ENCODE measurements around the gene INSC. TPM values are rescaled to one million over a fixed set of nuclear protein-coding genes. Genes with fewer than 3 reads are reported as not detected.

The INSC gene
- total RNA-seq, 1 donor from 2014 or later: 0.53 TPM

DNA sequence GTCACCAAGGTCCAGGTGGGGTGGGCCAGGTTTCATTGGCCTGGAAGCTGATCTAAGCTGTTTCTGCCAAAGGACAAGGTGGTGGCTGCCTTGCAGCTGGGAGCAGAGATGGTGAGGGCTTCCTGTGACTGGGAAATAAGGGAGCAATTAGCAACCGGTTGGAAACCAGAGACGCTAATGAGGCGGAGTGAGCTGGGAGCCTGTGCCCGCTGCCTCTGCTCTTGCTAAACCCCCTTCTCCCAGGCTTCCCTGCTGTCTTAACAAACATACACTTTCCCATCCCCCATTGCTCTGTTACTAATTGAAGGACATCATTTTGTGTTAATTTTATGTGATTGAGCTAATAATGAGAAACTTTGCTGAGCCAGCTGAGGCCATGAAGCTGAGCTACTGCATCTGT lies 121.8 kb downstream of the INSC start:
- FAIRE-seq (peak; percentile 23), DNase-seq (ENCODE audit: low read depth) (no peak)
- Histone ChIP-seq H3K27me3 (ENCODE audit: control insufficient read depth, insufficient read depth, low read length) (no peaks in the 10 kb centered on the region), H3K4me3 (ENCODE audit: low read depth, low read length) (no peak overlapping the region), H3K36me3 (ENCODE audit: control insufficient read depth, insufficient read depth, low read length) (no peaks in the 10 kb centered on the region)
- TF ChIP-seq, protein P1, sequence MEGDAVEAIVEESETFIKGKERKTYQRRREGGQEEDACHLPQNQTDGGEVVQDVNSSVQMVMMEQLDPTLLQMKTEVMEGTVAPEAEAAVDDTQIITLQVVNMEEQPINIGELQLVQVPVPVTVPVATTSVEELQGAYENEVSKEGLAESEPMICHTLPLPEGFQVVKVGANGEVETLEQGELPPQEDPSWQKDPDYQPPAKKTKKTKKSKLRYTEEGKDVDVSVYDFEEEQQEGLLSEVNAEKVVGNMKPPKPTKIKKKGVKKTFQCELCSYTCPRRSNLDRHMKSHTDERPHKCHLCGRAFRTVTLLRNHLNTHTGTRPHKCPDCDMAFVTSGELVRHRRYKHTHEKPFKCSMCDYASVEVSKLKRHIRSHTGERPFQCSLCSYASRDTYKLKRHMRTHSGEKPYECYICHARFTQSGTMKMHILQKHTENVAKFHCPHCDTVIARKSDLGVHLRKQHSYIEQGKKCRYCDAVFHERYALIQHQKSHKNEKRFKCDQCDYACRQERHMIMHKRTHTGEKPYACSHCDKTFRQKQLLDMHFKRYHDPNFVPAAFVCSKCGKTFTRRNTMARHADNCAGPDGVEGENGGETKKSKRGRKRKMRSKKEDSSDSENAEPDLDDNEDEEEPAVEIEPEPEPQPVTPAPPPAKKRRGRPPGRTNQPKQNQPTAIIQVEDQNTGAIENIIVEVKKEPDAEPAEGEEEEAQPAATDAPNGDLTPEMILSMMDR (IDR thresholded peaks at IDR 0.05; ENCODE audit: insufficient read depth, low read length, severe bottlenecking): no peak

DNA sequence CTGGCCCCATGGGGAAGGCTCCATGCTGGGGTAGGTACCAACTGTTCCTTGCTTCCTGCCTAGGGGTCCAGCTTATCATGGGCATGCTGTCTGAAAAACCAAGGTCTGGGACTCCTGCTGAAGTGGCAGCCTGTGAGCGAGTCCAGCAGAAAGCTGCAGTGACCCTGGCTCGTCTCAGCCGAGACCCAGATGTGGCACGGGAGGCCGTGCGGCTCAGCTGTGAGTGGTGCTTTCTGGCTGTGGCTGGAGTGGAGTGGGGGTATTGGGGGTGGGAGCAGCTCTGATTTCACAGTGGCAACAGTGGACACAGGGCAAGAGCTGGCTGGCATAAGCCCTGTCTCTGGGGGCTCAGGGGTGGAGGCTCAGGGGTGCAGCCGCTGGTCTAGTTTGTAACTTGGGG lies 124.1 kb downstream of the INSC start:
- Histone ChIP-seq H3K27me3 (ENCODE audit: control insufficient read depth, insufficient read depth, low read length) (no peaks in the 10 kb centered on the region), H3K36me3 (ENCODE audit: control insufficient read depth, insufficient read depth, low read length) (no peaks in the 10 kb centered on the region), H3K4me3 (ENCODE audit: low read depth, low read length) (no peak overlapping the region)
- no peak for DNase-seq (ENCODE audit: low read depth)
- TF ChIP-seq, protein P1 (IDR thresholded peaks at IDR 0.05; ENCODE audit: insufficient read depth, low read length, severe bottlenecking): no peak
- no peak for FAIRE-seq

DNA sequence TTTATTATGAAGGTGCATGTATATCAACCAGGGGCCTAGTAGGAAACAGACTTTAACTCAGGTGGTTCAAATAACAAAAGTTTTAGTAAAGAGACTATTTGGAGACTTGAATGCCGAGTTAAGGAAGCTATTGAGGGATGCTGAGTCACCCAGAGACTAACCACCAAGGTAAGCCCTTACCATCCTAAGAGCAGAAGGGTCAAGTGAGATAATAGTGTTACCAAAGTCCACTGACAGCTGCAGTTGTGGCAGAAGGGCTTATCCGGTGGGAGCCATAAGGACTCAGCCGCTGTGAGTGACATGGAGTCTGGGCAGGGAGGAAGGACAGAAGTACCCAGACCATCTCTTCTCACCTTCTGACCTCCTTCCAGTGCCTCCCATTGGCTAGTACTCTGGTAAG lies 134.0 kb downstream of the INSC start:
- no peak for FAIRE-seq
- H3K4me3 ChIP-seq (ENCODE audit: low read depth, low read length): no peak overlapping the region
- TF ChIP-seq, protein P1 (IDR thresholded peaks at IDR 0.05; ENCODE audit: insufficient read depth, low read length, severe bottlenecking): no peak

GRCh38 chr11:15258433-15259165 lies 143.9 kb downstream of the INSC start:
- H3K27me3 ChIP-seq (ENCODE audit: control insufficient read depth, insufficient read depth, low read length): no peaks in the 10 kb centered on the region
- no peaks in the 10 kb centered on the region for H3K36me3 ChIP-seq (ENCODE audit: control insufficient read depth, insufficient read depth, low read length)
- H3K4me3 ChIP-seq (ENCODE audit: low read depth, low read length): no peak overlapping the region
- TF ChIP-seq, protein P1 (IDR thresholded peaks at IDR 0.05; ENCODE audit: insufficient read depth, low read length, severe bottlenecking): no peak
- peak; percentile 53 for DNase-seq (ENCODE audit: low read depth)
- no peak for FAIRE-seq

More for the DNA sequence above, 134.0 kb downstream of the INSC start:
- H3K36me3 ChIP-seq (ENCODE audit: control insufficient read depth, insufficient read depth, low read length): no peaks in the 10 kb centered on the region
- no peak for DNase-seq (ENCODE audit: low read depth)
- H3K27me3 ChIP-seq (ENCODE audit: control insufficient read depth, insufficient read depth, low read length): no peaks in the 10 kb centered on the region

- H3K4me3 ChIP-seq (ENCODE audit: low read depth, low read length): no peak overlapping the region
- DNase-seq (ENCODE audit: low read depth): no peak
- TF ChIP-seq, protein P1 (IDR thresholded peaks at IDR 0.05; ENCODE audit: insufficient read depth, low read length, severe bottlenecking): no peak
- no peaks in the 10 kb centered on the region for H3K36me3 ChIP-seq (ENCODE audit: control insufficient read depth, insufficient read depth, low read length)
- no peaks in the 10 kb centered on the region for H3K27me3 ChIP-seq (ENCODE audit: control insufficient read depth, insufficient read depth, low read length)
- no peak for FAIRE-seq
Measured at GRCh38 chr11:15266999-15267398, 152.3 kb downstream of the INSC start.

DNA sequence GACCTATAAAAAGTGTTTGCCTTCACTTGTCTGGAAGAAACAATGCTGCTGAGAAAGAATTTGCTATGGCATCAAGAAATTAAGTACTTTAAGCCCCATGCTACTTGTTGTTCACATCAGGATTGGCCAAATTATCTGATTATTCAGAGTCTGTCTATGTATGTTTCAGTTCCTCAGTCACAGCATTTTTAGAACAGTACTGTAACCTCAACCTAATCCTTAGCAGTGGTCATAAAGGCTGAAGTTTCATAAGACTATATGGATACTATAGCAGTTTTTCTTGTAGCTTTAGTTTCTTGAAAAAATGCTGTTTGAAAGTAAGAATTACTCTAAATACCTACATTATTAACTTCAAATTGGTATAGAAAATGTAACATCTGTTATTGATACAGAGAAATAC lies 153.9 kb downstream of the INSC start:
- H3K36me3 ChIP-seq (ENCODE audit: control insufficient read depth, insufficient read depth, low read length): no peaks in the 10 kb centered on the region
- no peaks in the 10 kb centered on the region for H3K27me3 ChIP-seq (ENCODE audit: control insufficient read depth, insufficient read depth, low read length)
- FAIRE-seq (no peak), DNase-seq (ENCODE audit: low read depth) (no peak)
- no peak overlapping the region for H3K4me3 ChIP-seq (ENCODE audit: low read depth, low read length)
- TF ChIP-seq, protein P1 (IDR thresholded peaks at IDR 0.05; ENCODE audit: insufficient read depth, low read length, severe bottlenecking): no peak
